H7 (cell line): Measurements from ENCODE around the gene CFAP74. TPM values are rescaled to one million over a fixed set of nuclear protein-coding genes. Genes with fewer than 3 reads are reported as not detected.
A peak's percentile ranks its signal among the peaks of the same experiment; 100 is the strongest.

Source experiments
- DNase-seq: peaks from one replicate; pipeline ENCODE4 v3.0.0; 2012
- H3K27me3 ChIP-seq: 2 replicates; pipeline ENCODE4 v1.6.0; 2011; ENCODE audit warnings: mild to moderate bottlenecking, low read length; ENCODE audit not compliant: control insufficient read depth, insufficient read depth
- H3K36me3 ChIP-seq: replicated peaks from 2 replicates; pipeline ENCODE4 v1.5.1; 2011; ENCODE audit warnings: low read length; ENCODE audit not compliant: control insufficient read depth, insufficient read depth
- H3K4me3 ChIP-seq: 2 replicates; pipeline ENCODE4 v1.5.1; 2011; ENCODE audit warnings: low read depth, mild to moderate bottlenecking, control low read depth, low read length, moderate library complexity; ENCODE audit not compliant: insufficient read depth
- total RNA-seq: library from RNA; depleted of rRNA; stranded (reverse); fragments of >200 nt; shearing (Covaris generic); gene quantifications from 2 replicates; pipeline ENCODE4 v1.2.3, GENCODE V29; 2014; rRNA removed

The CFAP74 gene, protein sequence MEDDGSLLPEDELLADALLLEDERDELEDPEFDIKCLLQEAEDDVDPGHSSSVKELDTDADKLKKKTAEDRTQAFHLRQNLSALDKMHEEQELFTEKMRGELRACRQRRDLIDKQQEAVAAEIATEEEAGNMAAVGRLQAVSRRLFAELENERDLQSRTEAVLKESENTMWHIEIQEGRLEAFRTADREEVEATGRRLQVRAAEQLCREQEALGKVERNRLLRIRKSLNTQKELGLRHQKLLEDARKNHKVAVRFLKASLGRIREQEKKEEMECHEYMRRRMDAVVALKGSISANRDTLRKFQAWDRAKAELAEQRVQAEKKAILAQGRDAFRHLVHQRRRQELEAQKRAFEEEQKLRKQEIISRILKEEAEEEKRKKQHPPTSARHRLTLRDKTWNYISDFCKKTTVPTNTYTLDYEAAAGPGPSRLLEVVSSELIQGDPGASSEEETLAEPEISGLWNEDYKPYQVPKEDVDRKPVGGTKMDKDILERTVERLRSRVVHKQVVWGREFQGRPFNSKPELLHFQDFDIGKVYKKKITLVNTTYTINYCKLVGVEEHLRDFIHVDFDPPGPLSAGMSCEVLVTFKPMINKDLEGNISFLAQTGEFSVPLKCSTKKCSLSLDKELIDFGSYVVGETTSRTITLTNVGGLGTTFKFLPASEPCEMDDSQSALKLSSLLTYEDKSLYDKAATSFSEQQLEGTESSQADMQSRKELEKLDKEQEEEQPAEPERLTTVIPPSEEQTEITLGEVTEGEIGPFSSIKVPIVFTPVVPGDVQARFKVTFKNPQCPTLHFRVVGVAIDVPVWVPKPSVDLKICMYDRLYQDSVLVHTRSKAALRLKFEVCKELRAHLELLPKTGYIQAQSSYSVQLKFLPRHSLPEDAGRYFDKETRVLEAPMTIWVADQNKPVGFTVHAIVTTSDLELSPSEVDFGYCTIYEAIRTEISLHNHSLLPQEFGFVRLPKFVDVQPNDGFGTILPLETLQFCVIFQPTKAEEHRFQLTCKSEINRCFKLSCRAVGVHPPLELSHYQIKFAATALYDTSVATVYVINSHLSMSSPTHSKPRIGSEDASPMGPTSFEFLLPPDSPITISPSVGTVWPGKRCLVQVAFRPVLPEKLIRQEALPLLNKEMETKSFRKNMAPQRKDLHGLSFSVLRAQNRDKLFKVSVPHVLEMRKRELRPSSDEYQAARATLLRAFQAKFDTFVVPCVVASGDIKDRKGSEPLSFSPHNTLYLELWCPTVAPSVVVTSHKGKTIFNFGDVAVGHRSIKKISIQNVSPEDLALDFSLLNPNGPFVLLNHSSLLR (N-terminal part only)
- not detected in 2 replicates for total RNA-seq

DNA sequence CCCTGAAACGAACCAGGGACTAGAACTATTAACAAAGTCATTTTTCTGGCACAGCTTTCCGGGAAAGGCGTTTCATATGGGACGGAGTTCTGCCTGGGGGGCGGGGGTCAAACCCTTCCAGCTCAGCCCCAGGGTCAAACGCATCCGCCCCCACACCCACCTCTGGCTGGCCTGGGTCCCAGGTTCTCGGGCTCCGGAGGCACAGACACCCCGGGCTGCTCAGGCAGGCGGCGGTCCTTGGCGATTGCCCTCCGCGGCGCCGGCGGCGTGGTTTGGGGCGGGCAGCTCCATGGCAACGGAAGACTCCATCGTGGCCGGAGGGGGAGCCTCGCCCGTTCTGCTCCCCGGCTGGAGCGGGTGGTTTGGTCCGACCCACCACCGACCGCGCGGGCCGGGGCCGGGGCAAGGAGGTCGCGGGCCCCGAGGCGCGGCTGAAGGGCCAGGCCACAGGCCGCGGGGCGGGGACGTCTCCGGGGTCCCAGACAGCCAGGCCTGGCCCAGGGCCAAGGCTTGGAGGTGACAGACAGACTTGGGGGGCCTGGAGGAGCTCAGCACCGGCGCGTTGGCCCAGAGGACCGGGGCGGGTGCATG, at the start of gene CFAP74:
Gene CFAP74 (minus strand): TSS at position 246 of the 591 bp plus-strand sequence. CDS start 12,830 bp downstream, outside the sequence.
- DNase-seq = peak; percentile 99
- H3K4me3 ChIP-seq = peak within 1 kb of the TSS; percentile 44
- H3K36me3 ChIP-seq = no peaks in the 10 kb centered on the region
- H3K27me3 ChIP-seq = peaks cover 3% of the 10 kb centered on the region

DNA sequence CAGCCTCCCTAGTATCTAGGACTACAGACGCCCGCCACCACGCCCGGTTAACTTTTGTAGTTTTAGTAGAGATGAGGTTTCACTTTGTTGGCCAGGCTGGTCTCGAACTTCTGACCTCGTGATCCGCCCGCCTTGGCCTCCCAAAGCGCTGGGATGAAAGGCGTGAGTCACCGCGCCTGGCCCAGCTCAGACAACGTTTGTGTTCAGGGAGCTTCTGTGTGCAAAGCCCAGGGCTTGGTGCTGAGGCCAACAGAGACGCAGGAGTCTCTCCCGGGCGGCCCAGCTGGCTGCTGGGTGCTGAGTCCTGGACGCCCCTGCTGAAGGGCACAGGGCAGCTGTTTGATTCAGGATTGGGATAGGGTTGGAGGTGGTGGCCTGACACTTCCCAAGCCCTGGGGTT, 49.6 kb upstream of the CFAP74 start:
- peaks cover 17% of the 10 kb centered on the region; the same call in 1 of the 2 replicates for H3K27me3 ChIP-seq
- DNase-seq = no peak
- H3K36me3 ChIP-seq = peaks cover 4% of the 10 kb centered on the region
- H3K4me3 ChIP-seq = no peak overlapping the region

DNA sequence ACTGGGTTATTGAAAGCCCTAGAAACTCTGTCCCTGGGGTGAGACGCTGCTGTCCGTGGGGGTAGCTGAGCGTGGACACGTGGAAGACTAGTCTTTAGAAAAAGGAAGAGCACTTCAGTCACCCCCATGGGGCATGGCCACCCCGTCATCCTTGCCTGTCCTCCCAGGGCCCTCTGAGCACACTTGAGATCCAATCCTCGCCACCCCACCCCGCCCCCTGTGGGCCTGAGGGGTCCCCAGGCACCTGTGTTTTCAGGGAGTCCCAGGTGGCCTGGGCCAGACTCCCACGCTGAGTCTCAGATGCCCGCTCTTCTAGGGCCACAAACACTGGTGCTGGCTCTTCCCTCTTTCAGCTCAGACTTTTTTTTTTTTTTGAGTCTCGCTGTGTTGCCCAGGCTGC, 49.2 kb upstream of the CFAP74 start:
- Histone ChIP-seq H3K36me3 (peaks cover 4% of the 10 kb centered on the region), H3K27me3 (peaks cover 18% of the 10 kb centered on the region; the same call in 1 of the 2 replicates), H3K4me3 (no peak overlapping the region)
- no peak for DNase-seq

DNA sequence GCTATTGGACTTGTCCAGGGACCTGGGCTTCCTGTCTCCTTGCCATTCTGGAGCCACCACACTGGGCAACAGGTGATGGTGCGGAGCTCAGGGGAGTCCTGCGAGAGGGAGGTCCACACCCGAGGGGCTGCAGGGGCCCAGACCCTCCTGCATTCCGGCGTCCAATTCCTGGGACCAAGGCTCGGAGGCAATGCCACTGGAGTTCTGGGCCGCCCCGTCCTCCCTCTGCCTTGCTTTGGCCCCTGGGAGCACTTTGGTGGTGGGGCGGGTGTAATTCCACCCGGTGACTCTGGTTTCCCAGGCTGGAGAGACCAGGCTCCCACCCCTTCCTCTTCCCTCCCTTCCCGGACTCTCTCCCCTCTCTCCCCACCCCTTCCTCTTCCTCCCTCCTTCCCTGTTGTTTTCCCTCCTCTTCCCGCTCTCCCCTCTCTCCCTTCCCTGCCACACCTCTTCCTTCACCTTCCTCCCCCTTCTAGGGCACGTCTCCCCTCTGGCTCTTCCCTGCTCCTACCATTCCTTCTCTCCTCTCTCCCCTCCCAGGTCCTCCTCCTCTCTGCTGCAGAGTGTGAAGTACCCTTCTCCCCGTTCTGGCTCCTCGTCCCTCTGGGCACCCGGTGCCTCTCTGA, 48.6 kb upstream of the CFAP74 start:
- H3K27me3 ChIP-seq = peaks cover 19% of the 10 kb centered on the region; the same call in 1 of the 2 replicates
- peaks cover 4% of the 10 kb centered on the region for H3K36me3 ChIP-seq
- H3K4me3 ChIP-seq = no peak overlapping the region
- DNase-seq = no peak

DNA sequence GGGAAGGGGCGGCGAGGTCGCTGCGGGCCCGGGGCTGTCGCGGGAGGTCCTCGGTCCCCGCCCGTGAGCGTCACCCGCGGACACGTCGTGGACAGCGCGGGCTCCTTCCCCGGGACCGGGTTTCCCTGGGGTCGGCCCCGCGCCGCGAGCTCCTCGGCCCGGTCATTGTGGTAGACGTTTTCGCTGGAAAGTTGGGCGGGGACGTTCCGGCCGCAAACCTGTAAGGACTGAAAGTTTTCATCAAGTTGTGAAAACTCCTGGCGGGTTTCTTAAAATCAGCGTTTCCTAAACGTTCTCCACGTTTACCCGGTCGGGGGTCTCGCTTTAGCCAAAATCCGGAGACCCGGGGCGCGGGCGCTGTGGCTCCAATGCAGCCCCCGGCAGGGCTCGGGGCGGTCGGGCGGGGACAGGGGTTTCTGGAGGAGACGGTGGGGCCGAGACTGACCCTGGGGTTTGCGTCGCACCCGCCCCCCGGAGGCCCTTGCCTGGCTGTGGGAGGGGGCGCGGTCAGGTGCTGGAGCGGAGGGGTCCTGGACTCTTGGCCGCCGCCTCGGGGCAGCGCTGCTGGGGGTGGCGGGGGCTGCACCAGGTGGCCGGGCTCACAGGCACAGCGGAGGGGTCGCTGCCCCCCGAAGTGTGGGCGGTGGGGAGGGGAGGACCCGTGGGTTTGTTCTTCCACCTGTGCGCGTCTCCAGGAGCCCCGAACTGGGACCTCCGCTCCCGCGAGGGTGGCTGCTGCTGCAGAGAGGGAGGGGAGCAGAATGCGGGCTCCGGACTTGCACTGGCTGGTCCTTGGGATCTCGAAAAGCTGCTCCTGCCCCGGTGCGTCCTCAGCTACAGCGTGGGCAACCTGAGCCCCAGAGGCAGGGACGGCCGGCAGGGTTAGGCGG, 47.5 kb upstream of the CFAP74 start:
- Histone ChIP-seq H3K4me3 (peak overlapping the region; percentile 84), H3K27me3 (peaks cover 19% of the 10 kb centered on the region; the same call in 1 of the 2 replicates)
- peak; percentile 80 for DNase-seq

DNA sequence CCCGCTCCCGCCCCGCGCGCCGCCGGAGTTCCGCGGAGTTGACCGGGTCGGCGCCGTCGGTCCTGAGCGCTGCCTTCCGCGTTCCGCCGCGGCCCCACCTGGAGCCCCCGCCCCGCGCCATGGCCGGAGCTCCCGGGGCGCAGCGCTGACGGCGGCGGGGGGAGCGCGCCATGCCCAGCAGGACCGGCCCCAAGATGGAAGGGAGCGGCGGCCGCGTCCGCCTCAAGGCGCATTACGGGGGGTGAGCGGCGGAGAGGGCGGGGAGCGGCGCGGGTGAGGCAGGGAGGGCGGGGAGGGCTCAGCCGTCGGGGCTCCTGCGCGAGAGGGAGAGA, 46.8 kb upstream of the CFAP74 start:
- DNase-seq = no peak
- peaks cover 19% of the 10 kb centered on the region; the same call in 1 of the 2 replicates for H3K27me3 ChIP-seq
- H3K4me3 ChIP-seq = peak overlapping the region; percentile 84
- no peaks in the 10 kb centered on the region; the same call in 1 of the 2 replicates for H3K36me3 ChIP-seq

More for the DNA sequence above, 47.5 kb upstream of the CFAP74 start:
- H3K36me3 ChIP-seq = peaks cover 3% of the 10 kb centered on the region

DNA sequence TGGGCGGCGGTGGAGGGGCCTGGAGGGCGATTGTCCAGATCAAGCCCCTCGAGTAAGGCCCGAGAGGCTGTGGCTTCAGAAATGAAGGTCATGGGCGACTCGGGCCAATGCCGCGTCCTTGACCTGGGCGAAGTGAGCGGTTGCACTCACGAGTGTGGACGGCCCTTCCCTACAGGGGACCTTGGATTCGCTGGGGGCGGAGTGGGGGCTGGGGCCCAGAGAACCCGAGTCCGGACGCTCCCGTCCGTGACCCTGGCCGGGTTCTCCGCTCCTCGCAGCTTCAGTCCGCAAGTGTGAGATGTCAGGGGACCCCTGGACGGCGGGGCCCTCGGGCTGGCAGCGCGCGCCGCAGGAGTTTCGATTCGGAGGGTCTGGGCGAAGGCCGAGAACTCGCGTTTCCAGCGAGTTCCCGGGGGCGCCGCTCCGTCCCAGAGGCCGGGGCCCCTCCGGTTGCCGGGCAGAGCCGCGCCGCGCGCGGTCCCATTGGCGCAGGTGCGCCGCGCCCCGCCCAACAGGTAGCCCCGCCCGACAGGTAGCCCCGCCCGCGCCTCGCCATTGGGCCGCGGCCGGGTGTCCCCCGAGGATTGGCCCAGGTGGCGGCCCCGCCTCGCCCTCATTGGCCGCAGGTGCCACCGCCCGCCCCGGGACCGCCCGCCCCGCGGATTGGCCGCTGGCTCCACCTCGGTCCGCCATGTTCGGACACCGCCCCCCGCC, 46.3 kb upstream of the CFAP74 start, which contains the start of gene PRKCZ:
Gene PRKCZ (plus strand): TSS at position 694 of the 714 bp plus-strand sequence. CDS start 220 bp downstream, outside the sequence.
- Histone ChIP-seq H3K27me3 (peaks cover 21% of the 10 kb centered on the region; the same call in 1 of the 2 replicates), H3K4me3 (peak within 1 kb of the TSS; percentile 84), H3K36me3 (no peaks in the 10 kb centered on the region)
- DNase-seq = peak; percentile 100

DNA sequence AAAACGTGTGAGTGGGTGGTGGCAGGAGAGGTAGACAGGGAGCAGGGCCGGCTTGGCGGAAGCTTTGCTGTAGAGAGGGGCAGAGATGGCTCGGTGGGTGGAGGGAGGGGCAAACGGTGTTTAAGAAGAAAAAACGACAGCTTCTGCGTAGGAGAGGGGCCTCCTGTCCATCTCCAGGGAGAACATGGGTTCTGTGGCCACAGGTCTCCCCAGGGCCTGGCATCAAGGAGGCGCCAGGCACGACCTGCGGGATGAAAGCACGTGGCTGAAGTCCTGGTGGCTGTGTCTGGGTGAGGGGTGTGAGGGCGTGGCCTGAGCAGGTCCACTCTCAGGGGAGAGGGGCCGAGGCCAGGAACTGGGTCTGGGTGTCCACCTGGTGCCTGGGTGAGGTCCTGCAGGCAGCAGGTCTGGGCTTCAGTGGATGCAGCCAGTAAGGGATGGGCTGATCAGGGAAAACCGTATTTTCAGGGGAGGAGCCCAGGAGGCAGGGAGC, 45.7 kb upstream of the CFAP74 start:
- peak; percentile 96 for DNase-seq
- H3K36me3 ChIP-seq = no peaks in the 10 kb centered on the region
- peaks cover 21% of the 10 kb centered on the region; the same call in 1 of the 2 replicates for H3K27me3 ChIP-seq
- peak overlapping the region; percentile 78 for H3K4me3 ChIP-seq

DNA sequence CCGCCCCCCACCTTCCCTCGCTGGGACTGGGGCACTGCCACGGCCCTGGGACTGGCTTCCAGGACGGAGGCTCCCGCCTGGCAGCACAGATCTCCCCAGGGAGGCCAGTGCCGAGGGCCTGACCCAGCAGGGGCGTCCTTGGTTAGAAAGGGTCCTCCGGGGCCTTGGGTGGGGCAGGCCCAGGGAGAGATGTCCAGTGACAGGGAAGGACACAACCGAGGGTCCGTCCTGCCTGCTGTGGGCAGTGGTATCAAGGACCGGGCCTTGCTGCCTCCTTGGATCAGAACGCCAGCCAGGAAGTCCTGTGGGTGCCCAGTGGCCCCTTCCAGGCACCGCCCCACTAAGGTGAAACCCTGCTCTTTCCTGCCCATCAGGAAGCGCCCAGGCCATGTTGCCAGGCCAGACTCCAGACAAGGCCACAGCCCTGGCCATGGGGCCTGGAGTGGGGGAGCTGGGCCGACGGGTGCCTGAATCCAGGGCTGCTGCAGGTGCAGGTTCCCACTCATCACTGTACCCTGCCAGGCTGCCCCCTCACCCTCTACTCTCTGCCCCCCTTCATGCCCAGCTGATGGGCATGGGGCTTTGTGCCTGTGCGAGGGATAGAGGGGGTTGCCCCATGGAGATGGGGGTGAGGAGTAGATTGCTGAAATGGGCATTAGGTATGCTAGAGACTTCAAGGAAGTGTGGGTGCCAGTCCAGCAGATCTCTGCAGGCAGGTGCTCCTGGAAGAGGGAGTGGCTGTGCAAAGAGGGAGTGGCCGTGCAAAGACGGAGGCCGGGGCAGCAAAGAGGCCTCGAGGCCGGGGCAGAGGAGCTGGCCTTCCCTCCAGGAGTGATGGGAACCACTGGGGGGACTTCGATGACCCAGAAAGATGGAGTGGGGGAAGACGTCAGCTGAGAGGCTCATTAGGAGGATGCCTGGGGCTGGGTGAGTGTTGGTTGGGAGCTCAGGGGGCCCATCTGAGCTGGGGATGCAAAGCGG, 44.5 kb upstream of the CFAP74 start:
- peaks cover 21% of the 10 kb centered on the region; the same call in 1 of the 2 replicates for H3K27me3 ChIP-seq
- no peaks in the 10 kb centered on the region for H3K36me3 ChIP-seq
- H3K4me3 ChIP-seq = no peak overlapping the region
- no peak for DNase-seq

DNA sequence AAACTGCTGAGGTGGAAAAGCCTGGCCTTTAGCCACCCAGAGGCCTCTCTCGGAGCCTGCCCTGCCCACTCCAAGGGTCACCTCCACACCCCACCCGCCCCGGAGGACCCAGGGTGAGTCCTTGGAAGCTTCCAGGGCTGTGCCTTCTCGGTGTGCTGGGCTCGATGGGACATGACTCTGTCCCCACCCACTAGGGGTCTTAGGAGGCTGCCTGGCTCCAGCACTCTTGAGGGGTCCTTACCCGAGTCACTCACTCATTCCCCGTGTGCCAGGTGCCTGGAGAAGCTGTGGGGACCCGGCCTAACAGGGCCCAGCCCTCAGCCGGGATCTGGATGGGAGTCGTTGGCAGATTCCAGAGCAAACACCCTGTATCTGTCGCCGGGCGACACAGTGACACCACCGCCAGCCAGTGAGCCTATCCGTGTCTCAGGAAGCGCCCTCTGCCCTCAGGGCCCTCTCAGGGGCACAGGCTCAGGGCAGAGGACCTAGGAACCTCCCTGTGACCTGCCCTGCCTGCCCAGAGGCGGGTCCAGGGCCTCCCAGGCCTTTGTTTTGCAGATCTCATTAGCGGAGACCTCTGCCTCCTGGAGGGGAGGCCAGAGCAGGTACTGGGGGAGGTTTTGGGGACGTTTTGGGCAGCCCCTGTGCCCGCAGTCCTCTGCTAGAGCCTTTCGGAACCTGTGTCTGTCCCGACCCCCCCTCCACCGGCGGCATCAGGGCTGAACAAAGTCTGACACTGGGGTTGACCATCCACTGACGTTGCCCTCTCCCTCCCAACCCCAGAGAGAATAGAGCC, 43.6 kb upstream of the CFAP74 start:
- Histone ChIP-seq H3K27me3 (peaks cover 21% of the 10 kb centered on the region; the same call in 1 of the 2 replicates), H3K36me3 (no peaks in the 10 kb centered on the region), H3K4me3 (no peak overlapping the region)
- DNase-seq = peak; percentile 85
